ENCODE data around the gene TMEM270.

TMEM270 gene

DNA sequence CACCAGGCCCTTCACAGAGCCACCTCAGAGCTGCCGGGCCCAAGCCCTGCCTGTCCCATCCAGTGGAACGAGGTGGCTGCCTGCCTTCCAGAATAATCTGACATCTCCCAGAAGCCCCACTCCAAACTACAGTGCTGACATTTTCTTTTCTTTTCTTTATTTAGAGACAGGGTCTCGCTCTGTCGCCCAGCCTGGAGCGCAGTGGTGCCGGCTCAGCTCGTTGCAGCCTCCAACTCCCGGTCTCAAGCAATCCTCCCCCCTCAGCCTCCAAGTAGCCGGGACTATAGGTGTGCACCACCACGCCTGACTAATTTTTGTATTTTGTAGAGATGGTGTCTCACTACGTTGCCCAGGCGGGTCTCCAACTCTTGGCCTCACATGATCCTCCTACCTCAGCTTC, 346 bp downstream of the TMEM270 start:
- DNase-seq (ENCODE audit: extremely low read depth, low read depth) = no peak
- no peak overlapping the region for H3K4me3 ChIP-seq (replicated peaks; ENCODE audit: low read depth, low read length)
- TF ChIP-seq, protein P1, sequence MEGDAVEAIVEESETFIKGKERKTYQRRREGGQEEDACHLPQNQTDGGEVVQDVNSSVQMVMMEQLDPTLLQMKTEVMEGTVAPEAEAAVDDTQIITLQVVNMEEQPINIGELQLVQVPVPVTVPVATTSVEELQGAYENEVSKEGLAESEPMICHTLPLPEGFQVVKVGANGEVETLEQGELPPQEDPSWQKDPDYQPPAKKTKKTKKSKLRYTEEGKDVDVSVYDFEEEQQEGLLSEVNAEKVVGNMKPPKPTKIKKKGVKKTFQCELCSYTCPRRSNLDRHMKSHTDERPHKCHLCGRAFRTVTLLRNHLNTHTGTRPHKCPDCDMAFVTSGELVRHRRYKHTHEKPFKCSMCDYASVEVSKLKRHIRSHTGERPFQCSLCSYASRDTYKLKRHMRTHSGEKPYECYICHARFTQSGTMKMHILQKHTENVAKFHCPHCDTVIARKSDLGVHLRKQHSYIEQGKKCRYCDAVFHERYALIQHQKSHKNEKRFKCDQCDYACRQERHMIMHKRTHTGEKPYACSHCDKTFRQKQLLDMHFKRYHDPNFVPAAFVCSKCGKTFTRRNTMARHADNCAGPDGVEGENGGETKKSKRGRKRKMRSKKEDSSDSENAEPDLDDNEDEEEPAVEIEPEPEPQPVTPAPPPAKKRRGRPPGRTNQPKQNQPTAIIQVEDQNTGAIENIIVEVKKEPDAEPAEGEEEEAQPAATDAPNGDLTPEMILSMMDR (IDR thresholded peaks at IDR 0.05; ENCODE audit: low read depth, low read length, missing control alignments) = no peak

DNA sequence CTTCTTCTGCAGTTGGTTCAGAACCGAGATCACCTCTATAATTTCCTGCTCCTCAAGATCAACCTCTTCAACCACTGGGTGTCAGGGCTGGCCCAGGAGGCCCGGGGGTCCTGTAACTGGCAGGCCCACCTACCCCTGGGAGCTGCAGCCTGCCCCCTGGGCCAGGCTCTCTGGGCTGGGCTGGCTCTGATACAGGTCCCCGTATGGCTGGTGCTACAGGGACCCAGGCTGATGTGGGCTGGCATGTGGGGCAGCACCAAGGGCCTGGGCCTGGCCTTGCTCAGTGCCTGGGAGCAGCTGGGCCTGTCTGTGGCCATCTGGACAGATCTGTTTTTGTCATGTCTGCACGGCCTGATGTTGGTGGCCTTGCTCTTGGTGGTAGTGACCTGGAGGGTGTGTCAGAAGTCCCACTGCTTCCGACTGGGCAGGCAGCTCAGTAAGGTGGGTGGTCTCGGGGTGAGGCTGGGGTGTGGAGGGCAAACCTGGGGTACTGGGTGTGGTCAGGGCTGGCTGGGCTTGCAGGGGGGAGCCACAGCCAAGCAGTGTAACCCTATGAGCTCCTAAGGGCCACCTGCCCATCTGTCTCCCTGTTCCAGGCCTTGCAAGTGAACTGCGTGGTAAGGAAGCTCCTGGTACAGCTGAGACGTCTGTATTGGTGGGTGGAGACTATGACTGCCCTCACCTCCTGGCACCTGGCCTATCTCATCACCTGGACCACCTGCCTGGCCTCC, 4.2 kb downstream of the TMEM270 start:
- no peak for DNase-seq (ENCODE audit: extremely low read depth, low read depth)
- TF ChIP-seq, protein P1 (IDR thresholded peaks at IDR 0.05; ENCODE audit: low read depth, low read length, missing control alignments) = no peak
- H3K4me3 ChIP-seq (replicated peaks; ENCODE audit: low read depth, low read length) = no peak overlapping the region

DNA sequence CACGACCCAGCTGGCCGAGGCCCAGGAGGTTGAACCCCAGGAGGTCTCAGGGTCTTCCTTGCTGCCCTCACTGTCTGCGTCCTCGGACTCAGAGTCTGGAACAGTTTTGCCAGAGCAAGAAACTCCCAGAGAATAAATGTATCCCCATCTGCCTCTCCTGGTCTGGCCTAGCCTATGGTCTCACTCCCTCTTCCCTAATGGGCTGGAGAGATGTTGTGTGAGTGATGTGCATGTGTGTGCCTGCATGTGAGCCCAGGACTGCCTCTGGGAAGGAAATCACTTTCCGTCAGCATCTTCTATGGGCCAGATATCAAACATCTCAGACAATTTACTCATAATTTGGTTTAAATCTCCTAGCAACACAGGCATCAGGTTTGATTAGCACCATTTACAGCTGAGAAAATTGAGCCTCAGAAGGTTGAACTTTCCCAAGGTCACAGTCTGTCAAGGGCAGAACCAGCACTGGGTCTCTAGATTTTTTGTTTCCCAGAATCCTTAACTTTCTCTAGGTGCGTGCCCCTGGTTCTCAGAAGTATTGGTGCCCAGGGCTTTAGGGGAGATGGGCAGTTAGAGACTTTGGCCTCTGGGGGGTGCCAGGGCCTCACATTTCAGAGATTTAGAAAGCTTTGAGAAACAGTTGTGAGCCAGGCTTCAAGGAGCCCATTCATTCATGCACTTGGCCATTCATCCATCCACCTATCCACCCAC, 4.9 kb downstream of the TMEM270 start:
- TF ChIP-seq, protein P1 (IDR thresholded peaks at IDR 0.05; ENCODE audit: low read depth, low read length, missing control alignments) = peak; percentile 77
- no peak for DNase-seq (ENCODE audit: extremely low read depth, low read depth)
- H3K4me3 ChIP-seq (replicated peaks; ENCODE audit: low read depth, low read length) = no peak overlapping the region

DNA sequence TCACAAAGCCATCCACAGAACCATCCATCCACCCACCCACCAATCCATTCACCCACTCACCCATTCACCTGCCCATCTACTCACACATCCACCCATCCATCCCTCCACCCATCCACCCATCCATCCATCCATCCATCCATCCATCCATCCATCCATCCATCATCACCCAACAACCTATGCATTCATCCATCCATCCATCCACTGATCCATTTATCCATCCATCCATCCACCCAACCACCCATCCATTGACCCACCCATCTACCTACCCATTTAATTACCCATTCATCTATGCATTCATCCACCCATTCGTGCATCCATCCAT, 5.4 kb downstream of the TMEM270 start:
- TF ChIP-seq, protein P1 (IDR thresholded peaks at IDR 0.05; ENCODE audit: low read depth, low read length, missing control alignments) = no peak
- DNase-seq (ENCODE audit: extremely low read depth, low read depth) = no peak
- no peak overlapping the region for H3K4me3 ChIP-seq (replicated peaks; ENCODE audit: low read depth, low read length)

DNA sequence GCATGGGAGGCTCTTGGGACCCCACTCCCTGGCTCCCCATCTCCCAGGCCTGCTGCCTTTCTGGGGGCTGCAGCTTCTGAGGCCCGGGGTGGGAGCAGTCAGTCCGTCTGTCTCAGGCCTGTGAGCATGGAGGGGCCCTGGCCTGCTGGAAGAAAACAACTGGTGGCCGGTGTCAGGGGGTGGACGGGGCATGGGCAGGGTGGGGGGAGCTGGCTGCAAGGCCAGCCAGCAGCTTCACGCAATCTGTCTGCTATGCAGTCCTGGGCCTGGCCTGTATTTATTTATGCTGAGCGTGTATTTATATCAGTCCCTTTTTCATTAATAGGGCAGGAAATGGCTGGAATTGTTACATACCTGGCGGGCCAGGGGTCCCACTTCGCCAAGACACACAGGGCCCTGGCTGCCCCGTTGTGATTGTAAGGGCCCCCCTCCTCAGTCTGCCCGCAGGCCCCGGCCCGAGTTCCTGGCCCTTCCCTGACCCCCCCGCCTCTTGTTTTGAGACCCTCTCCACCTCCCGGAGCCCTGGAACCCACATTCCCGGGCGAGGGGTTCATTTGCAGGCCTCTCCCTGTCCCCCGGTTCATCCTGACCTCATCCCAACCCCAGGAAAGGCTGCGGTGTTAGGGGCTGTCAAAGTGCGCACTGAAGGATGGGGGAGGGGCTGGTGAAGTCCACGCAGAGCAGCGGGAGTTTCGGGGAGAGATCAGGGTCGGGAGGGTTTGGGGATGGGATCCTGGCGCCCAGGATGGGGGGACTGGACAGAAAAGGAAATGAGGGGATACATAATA, 8.2 kb downstream of the TMEM270 start:
- H3K4me3 ChIP-seq (replicated peaks; ENCODE audit: low read depth, low read length) = no peak overlapping the region
- TF ChIP-seq, protein P1 (IDR thresholded peaks at IDR 0.05; ENCODE audit: low read depth, low read length, missing control alignments) = no peak
- no peak for DNase-seq (ENCODE audit: extremely low read depth, low read depth)

DNA sequence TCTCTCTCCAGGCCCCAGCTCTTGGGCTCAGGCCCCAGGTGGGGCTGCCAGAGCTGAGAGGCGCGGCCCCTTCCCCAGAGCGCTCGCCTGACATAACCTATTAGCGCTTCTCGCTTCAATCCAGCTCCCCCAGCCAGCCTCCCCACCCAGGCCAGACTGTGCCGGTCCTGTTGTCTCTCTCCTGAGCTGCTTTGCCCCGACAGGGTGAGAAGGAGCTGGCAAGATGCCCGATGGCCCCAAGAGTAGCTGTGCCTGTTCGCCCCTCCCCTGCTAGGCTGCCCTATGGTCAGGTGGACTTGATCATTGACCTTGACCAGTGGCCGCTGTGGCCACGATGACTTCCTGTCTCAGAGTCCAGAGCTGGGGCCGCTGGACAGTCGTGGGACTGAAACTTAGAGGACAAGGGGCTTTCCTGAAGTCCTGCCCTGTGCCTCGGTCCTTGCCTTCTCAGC, 9.1 kb downstream of the TMEM270 start:
- TF ChIP-seq, protein P1 (IDR thresholded peaks at IDR 0.05; ENCODE audit: low read depth, low read length, missing control alignments) = no peak
- no peak overlapping the region for H3K4me3 ChIP-seq (replicated peaks; ENCODE audit: low read depth, low read length)
- no peak for DNase-seq (ENCODE audit: extremely low read depth, low read depth)
